ENCODE data around the gene TIMP4.

The TIMP4 gene

DNA sequence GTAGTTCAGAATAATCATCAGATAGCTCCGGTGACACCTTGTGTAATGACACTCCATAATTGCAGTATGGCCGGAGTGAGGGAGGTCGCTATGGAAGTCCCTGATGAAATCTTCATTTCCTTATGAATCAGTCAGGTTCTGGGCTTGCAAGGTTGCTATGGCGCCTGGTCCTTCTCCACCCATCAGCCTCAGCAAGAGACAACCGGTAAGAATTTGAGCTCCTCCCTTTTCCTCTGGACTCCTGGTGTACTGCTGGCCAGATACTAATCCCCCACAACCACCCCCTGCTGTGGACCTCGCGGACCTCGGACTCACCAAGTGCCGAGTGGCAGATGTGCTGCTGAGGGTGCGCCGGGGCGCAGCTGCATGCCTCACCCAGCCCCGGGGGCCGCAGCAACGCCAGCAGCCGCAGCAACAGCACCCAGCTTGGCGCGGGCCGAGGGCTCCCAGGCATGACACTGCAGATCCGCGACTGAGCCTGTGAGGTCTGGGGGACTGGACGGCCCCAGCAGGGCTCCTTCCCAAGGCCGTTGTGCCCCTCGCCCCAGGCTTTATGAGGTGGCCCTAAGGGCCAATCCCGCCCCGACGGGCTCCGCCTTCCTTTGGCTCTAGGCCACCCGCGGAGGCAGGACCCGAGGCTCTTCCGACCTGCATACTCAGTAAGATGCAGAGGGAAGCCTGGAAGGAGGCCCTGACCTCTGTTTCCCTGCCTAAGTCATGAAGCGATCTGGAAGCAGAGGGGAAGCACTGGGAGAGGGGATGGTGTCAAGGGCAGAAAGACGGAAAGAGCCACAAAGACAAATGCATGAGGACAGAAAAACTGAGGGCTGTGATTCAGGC lies at the start of gene TIMP4:
TSS of gene TIMP4 (minus strand) at position 526 of the 840 bp plus-strand sequence. CDS start at position 454, 72 bp downstream.
- no peak for DNase-seq (ENCODE audit: low read depth)

DNA sequence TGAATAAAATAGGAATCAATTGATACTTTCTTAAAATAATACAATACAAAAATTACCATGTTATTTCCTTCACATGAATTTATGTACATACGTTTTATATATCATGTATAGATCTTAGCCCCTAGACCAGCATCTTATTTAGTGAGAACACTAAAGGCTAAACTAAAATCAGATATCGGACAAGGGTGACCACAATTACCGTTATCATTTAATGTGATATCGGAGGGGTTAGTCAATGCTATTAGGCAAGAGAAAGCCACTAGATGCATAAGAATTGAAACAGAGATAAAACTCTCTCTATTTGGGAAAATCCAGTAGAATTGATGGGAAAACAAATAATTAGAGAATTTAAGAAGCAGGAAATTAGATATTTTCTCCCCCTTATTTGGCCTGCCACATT lies 46.5 kb upstream of the TIMP4 start:
- DNase-seq (ENCODE audit: low read depth), result no peak

- DNase-seq (ENCODE audit: low read depth), result no peak
Measured at GRCh38 chr3:12201813-12202212, 43.1 kb upstream of the TIMP4 start.

DNA sequence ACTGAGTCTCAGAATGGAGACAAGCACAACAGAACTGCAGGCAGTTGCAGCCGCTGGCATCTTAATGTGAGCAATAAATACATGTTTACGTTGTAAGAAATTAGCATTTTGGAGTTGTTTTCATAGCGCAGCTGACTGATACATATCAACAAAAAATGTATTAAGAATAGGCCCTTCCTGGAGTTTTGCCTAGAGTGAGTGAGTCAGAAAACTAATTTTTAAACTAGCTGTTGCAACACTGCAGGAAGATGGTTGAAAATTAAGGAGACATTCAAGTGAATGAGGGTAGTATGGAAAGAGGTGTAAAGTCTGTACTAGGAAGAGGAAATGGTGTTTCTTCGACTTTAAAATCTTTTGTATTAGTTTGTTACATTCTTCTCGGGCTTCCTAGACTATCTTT lies 39.6 kb upstream of the TIMP4 start:
- no peak for DNase-seq (ENCODE audit: low read depth)

DNA sequence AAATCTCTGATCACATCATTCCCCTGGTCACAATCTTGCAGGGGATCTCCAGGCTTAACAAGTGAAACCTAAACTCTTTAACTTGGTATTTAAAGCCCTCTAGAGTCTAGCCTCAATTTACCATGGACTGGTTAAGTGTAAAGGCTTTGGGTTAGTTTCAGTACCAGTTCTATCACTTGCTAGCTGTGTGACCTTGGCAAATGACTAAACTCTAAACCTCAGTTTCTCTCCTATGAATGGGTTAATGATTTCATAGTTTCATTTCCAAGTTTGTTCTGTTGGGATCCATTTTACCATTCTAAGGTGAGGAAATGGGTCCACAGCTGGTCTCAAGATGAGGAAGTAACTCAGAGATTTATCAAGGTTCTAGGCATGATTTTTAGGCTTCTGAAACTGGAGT lies 38.8 kb upstream of the TIMP4 start:
- no peak for DNase-seq (ENCODE audit: low read depth)

- DNase-seq (ENCODE audit: low read depth), result no peak
Measured at GRCh38 chr3:12196684-12197083, 38.0 kb upstream of the TIMP4 start.

GRCh38 chr3:12195231-12195630 lies 36.5 kb upstream of the TIMP4 start:
- no peak for DNase-seq (ENCODE audit: low read depth)

GRCh38 chr3:12194669-12195161 lies 36.0 kb upstream of the TIMP4 start:
- no peak for DNase-seq (ENCODE audit: low read depth)

DNA sequence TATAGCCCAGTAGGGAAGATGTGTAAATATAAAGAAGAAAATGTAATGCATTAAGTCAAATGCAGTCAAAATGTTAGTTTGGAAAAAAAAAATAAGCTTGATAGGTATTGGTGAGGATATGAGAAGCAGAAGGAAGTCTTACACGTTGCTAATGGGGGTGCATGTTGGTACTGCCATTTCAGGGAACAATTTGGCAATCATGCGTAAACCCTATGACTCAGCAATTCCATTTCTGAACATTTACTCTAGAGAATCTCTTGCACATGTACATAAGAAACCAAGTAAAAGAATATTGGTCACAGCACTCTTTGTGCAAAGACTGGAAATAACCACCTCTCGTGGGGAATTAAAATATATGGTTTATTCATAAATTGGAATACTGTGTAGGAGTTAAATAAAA lies 35.5 kb upstream of the TIMP4 start:
- DNase-seq (ENCODE audit: low read depth), result peak; percentile 61

- peak; percentile 91 for DNase-seq (ENCODE audit: low read depth)
Measured at GRCh38 chr3:12193485-12194165, 34.9 kb upstream of the TIMP4 start.

DNA sequence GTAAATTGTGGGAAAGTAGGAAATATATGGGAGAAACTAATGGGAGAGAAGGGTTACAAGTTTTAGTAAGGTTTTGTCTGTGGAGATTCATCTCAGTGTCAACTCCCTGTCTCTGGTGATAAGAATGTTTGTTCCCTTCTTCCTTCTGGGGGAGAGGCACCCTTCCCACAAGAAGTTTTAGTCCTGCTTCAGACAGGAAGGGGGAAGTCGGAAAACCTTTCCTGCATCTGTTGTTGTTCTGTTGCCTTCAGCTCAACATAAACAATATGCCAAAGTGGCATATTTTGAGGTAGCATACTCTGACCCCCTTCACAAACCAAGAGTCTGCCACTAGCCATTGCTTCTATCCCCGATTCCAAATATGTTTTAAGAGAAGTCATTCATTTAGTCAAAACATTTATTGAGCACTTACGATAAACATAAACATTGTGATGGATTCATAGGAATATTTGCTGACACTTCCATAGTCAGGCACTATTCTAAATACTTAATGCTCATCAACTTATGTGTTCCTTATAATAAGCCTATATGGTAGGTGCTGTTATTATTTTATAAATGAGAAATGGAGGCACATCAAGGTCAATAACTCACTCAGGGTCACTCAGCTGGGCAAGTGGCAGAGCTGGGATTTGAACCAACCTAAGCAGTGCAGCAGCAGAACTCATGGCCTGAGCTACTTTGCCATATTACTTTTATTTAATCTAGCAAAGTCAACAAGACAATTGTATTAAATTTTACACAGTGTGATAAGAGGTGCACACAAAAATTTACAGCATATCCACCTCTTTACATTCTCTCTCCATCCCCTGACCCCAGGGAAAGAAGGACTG lies 34.2 kb upstream of the TIMP4 start:
- DNase-seq (ENCODE audit: low read depth), result no peak

DNA sequence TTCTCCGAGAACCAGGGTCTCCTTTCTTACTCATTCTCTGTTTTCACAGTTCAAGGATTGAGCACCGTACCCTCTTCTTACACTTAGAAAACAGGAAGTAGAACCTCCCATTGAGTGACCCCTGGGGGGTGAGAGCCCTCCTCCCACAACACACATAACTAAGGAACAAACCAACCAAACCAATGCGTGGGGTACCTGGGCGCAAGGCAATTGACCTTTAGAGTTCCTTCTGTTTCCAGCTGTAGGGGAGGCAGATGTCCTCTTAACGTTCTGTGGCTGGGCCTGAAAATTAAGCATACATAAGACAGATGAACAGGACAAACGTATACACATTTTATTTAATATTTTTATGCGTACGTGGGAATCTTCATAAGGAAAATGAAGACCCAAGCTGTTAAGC lies 33.5 kb upstream of the TIMP4 start:
- no peak for DNase-seq (ENCODE audit: low read depth)

GRCh38 chr3:12191559-12191958 lies 32.8 kb upstream of the TIMP4 start:
- DNase-seq (ENCODE audit: low read depth), result no peak

DNA sequence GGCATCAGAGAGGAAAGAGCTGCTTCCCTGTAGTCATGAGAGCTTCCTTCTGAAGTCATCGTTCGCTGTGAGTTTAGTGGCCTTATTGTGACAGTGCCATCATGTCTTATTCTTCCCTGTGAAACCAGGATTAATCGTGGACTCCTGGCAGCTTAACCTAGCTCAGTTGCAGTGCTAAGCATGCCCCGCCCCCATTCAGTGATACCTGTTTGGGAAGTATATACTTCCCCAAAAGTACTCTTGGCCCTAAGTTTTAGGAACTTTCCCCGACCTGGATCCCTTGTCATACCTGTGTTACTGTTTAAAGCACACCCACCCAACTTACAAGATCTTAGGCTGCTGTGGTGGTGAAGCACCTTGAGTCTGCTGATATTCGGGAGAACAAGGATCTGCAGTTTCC lies 32.1 kb upstream of the TIMP4 start:
- DNase-seq (ENCODE audit: low read depth), result no peak

GRCh38 chr3:12190221-12190807 lies 31.6 kb upstream of the TIMP4 start:
- no peak for DNase-seq (ENCODE audit: low read depth)

- no peak for DNase-seq (ENCODE audit: low read depth)
Measured at GRCh38 chr3:12188681-12189287, 30.1 kb upstream of the TIMP4 start.

DNA sequence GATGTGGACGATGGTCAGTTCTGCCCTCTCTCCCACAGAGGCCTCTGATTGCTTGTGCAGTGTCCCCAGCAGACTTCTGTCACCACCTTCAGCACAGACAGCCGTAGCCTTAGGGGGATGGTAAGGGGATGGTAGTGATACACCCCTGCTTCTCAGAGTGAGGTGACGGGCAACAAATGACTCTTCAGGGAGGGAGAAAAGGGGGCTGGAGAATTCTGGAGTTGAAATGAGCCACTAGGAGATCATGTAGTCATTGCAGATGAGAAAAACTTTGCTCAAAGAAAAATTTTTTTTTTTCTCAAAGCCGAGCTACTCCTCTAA lies 29.6 kb upstream of the TIMP4 start:
- no peak for DNase-seq (ENCODE audit: low read depth)

DNA sequence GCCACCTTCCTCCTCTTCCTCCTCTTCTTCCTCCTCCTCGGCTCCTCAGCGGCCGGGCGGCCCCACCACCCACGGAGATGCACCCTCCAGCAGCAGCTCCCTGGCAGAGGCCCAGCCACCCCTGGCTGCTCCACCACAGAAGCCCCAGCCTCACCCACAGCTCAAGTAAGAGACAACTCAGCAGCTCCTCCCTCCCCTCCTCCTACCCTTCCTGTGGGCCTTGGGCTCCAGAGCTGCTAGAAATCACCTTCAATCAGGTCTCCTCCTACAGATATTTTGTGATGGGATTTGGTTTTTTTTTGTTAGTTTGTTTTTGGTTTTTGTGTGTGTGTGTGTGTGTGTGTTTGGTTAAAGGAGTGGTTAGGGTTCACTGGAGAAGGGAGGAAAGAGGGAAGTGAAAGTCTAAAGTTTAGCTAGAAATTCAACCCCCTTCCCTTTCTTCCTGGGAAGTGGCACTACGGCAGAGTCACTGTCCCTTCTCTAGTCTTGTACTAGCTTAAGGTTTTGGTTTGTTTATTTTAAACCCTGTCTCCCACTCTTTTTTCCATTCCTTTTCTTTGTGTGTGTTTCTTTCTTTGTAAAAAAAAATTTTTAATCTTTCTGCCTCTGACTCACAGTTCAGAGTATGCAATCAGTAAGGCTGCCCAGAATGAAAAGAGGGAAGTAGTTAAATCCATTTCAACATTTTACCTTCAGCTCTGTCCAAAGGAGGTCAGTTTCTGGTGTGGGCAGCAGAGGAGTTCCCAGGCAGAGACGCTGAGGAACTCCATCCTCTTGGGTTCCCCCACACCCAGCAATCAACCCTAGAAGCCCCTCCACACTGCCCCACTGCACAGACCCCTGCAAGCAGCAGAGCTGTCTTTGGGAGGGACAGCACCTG lies 29.0 kb upstream of the TIMP4 start:
- DNase-seq (ENCODE audit: low read depth), result peak; percentile 33

DNA sequence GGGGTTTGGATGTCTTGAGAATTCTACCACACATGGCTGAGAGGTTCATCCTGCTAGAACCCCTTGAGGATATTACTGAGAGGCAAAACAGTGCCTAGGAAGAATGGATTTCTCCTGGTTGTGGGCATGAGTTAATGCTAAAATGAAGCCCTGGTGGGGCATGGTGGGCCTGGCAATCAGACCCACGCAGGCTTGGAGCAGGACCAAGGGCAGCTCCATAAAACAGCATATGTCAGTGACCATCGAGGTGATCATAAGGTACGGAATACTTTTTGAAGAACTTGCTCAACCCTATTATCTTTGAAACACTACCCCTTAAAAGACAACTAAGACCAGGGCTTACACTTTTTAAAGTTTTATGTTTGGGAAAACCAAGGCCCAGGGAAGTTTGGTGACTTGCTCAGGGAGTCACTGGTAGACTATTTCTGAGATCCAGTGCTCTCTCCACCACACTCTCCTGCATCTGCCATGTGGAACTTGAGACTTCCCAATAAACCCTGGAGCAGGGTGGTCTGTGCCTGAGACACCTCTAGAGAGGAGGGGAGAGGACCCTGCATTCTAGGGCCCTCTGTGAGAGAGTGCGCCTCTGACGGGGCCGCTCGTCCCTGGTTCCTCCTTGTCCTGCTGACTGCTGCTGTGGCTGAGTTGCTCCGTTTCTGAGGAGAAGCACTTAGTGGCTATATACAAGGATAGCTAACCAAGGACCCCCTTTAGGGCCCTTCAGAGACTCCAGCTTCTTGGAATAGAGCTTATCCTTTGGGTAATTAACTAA lies 28.0 kb upstream of the TIMP4 start:
- DNase-seq (ENCODE audit: low read depth), result no peak

GRCh38 chr3:12186046-12186445 lies 27.3 kb upstream of the TIMP4 start:
- no peak for DNase-seq (ENCODE audit: low read depth)

All from GM04503 (cell line).